Measurements from ENCODE around the gene QKI. TPM values are rescaled to one million over a fixed set of nuclear protein-coding genes. Genes with fewer than 3 reads are reported as not detected.

The QKI gene
- total and polyA plus RNA-seq, 10 of the 15 experiments (the other 5 are each of a cell fraction or from before 2014, with no cell fraction given): 4.7 to 72.5 (median 38.9) TPM

GRCh38 chr6:163486821-163487220 lies 72.3 kb downstream of the QKI start:
- no peak overlapping the region for H2AFZ ChIP-seq (ENCODE audit: control insufficient read depth, low read depth, low read length)
- DNase-seq (ENCODE audit: low read depth, low spot score) (no peak), FAIRE-seq (no peak), ATAC-seq (no peak)
- ChIA-PET POLR2A (no interaction called here), RAD21 (ENCODE audit: unreplicated experiment) (no interaction called here), SMC1A (ENCODE audit: uncharacterized antibody, unreplicated experiment) (interaction anchor here (1.1 to 2.2 kb wide), 4 partner anchors 8 to 43 kb away, joined by 3 to 8 read pairs (median 4); no protein-coding TSS in a partner anchor), CTCF (no interaction called here)
- intact Hi-C loops (cut with micrococcal nuclease; ENCODE audit: unreplicated experiment) (no loop called here), in situ Hi-C loops (cut with MboI) (no loop called here)
- BruUV-seq (replicated peaks): no TSS peak
- peaks cover 0 to 1% of the 10 kb centered on the region in 2 experiments; a peak in 2 of 4 replicates for H3K36me3 ChIP-seq (ENCODE audit: control insufficient read depth in 2 of 2, insufficient read depth in 2 of 2, low read length in 1 of 2)
- no peak overlapping the region for H3K4me2 ChIP-seq (ENCODE audit: control insufficient read depth, insufficient read depth)
- no peak overlapping the region for H3K4me3 ChIP-seq
- no peaks in the 10 kb centered on the region for H3K4me1 ChIP-seq (ENCODE audit: control insufficient read depth, insufficient read depth, low read length)
- no peaks in the 10 kb centered on the region; the same call in 2 of the 3 replicates for H3K9me3 ChIP-seq (replicated peaks; ENCODE audit: control insufficient read depth, insufficient read depth, low read length)
- peaks cover 34% of the 10 kb centered on the region for H3K79me2 ChIP-seq (ENCODE audit: control insufficient read depth, insufficient read depth, low read length)
- no peaks in the 10 kb centered on the region for H3K27me3 ChIP-seq (replicated peaks in 1 of 2; ENCODE audit: control insufficient read depth in 2 of 2, insufficient read depth in 2 of 2, low read length in 1 of 2)
- no peak overlapping the region for H3K27ac ChIP-seq (ENCODE audit: control insufficient read depth, insufficient read depth)
- no peaks in the 10 kb centered on the region for H4K20me1 ChIP-seq (ENCODE audit: control insufficient read depth, insufficient read depth)
- 33% methylated on average over 3 of the region's 3 CpGs for WGBS (ENCODE audit: insufficient coverage, insufficient replicate concordance, low lambda C conversion rate, missing lambda C conversion rate)
- H3K9ac ChIP-seq (ENCODE audit: control insufficient read depth, insufficient read depth, low read length): no peak overlapping the region
- TF ChIP-seq ZBTB40 (IDR thresholded peaks at IDR 0.05; ENCODE audit: borderline replicate concordance) (no peak), MYB (IDR thresholded peaks at IDR 0.05; ENCODE audit: borderline replicate concordance, low read depth, low read length) (no peak), ZBED1 (IDR thresholded peaks at IDR 0.05; ENCODE audit: borderline replicate concordance) (no peak), YBX1 (IDR thresholded peaks at IDR 0.05) (no peak), SP1 (IDR thresholded peaks at IDR 0.05; ENCODE audit: low read depth, low read length) (no peak), IRF3 (IDR thresholded peaks at IDR 0.05) (no peak), SMARCA5 (IDR thresholded peaks at IDR 0.05) (no peak), EZH2 (IDR thresholded peaks at IDR 0.05; ENCODE audit: borderline replicate concordance, control insufficient read depth, low read depth, low read length) (no peak), RAD51 (IDR thresholded peaks at IDR 0.05) (no peak), STAT1 (conservative IDR thresholded peaks at IDR 0.05) (no peak), ATF7 (IDR thresholded peaks at IDR 0.05; ENCODE audit: low read depth) (no peak), PBX3 (IDR thresholded peaks at IDR 0.05; ENCODE audit: insufficient replicate concordance, low read depth, low read length) (no peak), PKNOX1 (IDR thresholded peaks at IDR 0.05) (no peak), BMI1 (IDR thresholded peaks at IDR 0.05; ENCODE audit: borderline replicate concordance) (no peak)
- TF ChIP-seq, protein P1, sequence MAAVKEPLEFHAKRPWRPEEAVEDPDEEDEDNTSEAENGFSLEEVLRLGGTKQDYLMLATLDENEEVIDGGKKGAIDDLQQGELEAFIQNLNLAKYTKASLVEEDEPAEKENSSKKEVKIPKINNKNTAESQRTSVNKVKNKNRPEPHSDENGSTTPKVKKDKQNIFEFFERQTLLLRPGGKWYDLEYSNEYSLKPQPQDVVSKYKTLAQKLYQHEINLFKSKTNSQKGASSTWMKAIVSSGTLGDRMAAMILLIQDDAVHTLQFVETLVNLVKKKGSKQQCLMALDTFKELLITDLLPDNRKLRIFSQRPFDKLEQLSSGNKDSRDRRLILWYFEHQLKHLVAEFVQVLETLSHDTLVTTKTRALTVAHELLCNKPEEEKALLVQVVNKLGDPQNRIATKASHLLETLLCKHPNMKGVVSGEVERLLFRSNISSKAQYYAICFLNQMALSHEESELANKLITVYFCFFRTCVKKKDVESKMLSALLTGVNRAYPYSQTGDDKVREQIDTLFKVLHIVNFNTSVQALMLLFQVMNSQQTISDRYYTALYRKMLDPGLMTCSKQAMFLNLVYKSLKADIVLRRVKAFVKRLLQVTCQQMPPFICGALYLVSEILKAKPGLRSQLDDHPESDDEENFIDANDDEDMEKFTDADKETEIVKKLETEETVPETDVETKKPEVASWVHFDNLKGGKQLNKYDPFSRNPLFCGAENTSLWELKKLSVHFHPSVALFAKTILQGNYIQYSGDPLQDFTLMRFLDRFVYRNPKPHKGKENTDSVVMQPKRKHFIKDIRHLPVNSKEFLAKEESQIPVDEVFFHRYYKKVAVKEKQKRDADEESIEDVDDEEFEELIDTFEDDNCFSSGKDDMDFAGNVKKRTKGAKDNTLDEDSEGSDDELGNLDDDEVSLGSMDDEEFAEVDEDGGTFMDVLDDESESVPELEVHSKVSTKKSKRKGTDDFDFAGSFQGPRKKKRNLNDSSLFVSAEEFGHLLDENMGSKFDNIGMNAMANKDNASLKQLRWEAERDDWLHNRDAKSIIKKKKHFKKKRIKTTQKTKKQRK (IDR thresholded peaks at IDR 0.05; ENCODE audit: low read depth, low read length): no peak
